ENCODE measurements around the gene SP1. TPM values are rescaled to one million over a fixed set of nuclear protein-coding genes. Genes with fewer than 3 reads are reported as not detected.
"Not testable (repeated sequence)": the region's sequence is repeated elsewhere in the genome, so short reads cannot be mapped to it uniquely, and the experiment has no call there.

SP1 gene
- total RNA-seq, 1 experiment from 2014 or later: 87.2 TPM

GRCh38 chr12:53441040-53441833 lies 61.3 kb downstream of the SP1 start, which contains the start of gene PRR13 (continued):
- TF ChIP-seq ZNF423 (CRISPR knock-in tag; IDR thresholded peaks at IDR 0.05) (no peak), NFYB (CRISPR knock-in tag; conservative IDR thresholded peaks at IDR 0.05; ENCODE audit: low read depth) (peak; percentile 79), USF1 (CRISPR knock-in tag; IDR thresholded peaks at IDR 0.05) (peak; percentile 52; the same call in 1 of the 2 replicates), MAX (CRISPR knock-in tag; IDR thresholded peaks at IDR 0.05) (peak; percentile 53; the same call in 1 of the 2 replicates), FOXP1 (CRISPR knock-in tag; IDR thresholded peaks at IDR 0.05; ENCODE audit: borderline replicate concordance) (no peak)

GRCh38 chr12:53443955-53444354 lies 64.0 kb downstream of the SP1 start:
- H3K4me3 Mint-ChIP-seq: peak overlapping the region; percentile 94
- ChIA-PET CTCF (interaction anchor here (1.4 kb wide), 1 partner anchor 122 kb away, joined by 4 read pairs; the partner anchor contains the start of gene AAAS), POLR2A (no interaction called here)
- no peaks in the 10 kb centered on the region for H3K9me3 Mint-ChIP-seq
- DNase-seq (ENCODE audit: low spot score) (no peak), ATAC-seq (no peak)
- peak overlapping the region; percentile 55 for H3K27ac Mint-ChIP-seq
- TF ChIP-seq ZBTB43 (CRISPR knock-in tag; IDR thresholded peaks at IDR 0.05): no peak
- no peak for TF ChIP-seq IRF1 (CRISPR knock-in tag; IDR thresholded peaks at IDR 0.05)
- no peak for TF ChIP-seq RORB (CRISPR knock-in tag; IDR thresholded peaks at IDR 0.05)
- H3K36me3 Mint-ChIP-seq: peaks cover 40% of the 10 kb centered on the region
- H3K27me3 Mint-ChIP-seq (ENCODE audit: low read depth): no peaks in the 10 kb centered on the region
- peaks cover 32% of the 10 kb centered on the region for H3K4me1 Mint-ChIP-seq

GRCh38 chr12:53444593-53445325 lies 64.8 kb downstream of the SP1 start:
- not testable (repeated sequence) for ATAC-seq; H3K27ac Mint-ChIP-seq; H3K9me3 Mint-ChIP-seq; DNase-seq (ENCODE audit: low spot score); H3K27me3 Mint-ChIP-seq (ENCODE audit: low read depth)
- Mint-ChIP-seq H3K4me1 (peaks cover 32% of the 10 kb centered on the region), H3K4me3 (peak overlapping the region; percentile 18; the same call in 1 of the 2 replicates), H3K36me3 (peaks cover 40% of the 10 kb centered on the region)
- POLR2A ChIA-PET: interaction anchor here (0.5 kb wide), 1 partner anchor 43 kb away, joined by 4 read pairs; no protein-coding TSS in a partner anchor
- CTCF ChIA-PET: interaction anchor here (1.0 to 1.4 kb wide), 2 partner anchors 92 to 123 kb away, joined by 3 to 4 read pairs; partner anchors contain the start of gene AAAS

- ATAC-seq (no peak), DNase-seq (ENCODE audit: low spot score) (no peak)
- no peaks in the 10 kb centered on the region for H3K9me3 Mint-ChIP-seq
- ChIA-PET CTCF (interaction anchor here (0.6 to 2.9 kb wide), 10 partner anchors 24 to 722 kb away, joined by 3 to 18 read pairs (median 4); partner anchors contain the start of genes AAAS and PFDN5), POLR2A (interaction anchor here (0.6 to 1.1 kb wide), 4 partner anchors 10 to 191 kb away, joined by 3 to 4 read pairs (median 3); no protein-coding TSS in a partner anchor)
- H3K27me3 Mint-ChIP-seq (ENCODE audit: low read depth): no peaks in the 10 kb centered on the region
- peaks cover 23% of the 10 kb centered on the region for H3K4me1 Mint-ChIP-seq
- H3K27ac Mint-ChIP-seq: no peak overlapping the region
- peaks cover 50% of the 10 kb centered on the region for H3K36me3 Mint-ChIP-seq
- no peak overlapping the region for H3K4me3 Mint-ChIP-seq
- TF ChIP-seq AFF4 (CRISPR knock-in tag; IDR thresholded peaks at IDR 0.05; ENCODE audit: borderline replicate concordance) (no peak), ZNF532 (CRISPR knock-in tag; IDR thresholded peaks at IDR 0.05; ENCODE audit: borderline replicate concordance) (no peak), GABPB1 (CRISPR knock-in tag; IDR thresholded peaks at IDR 0.05) (no peak), NFYB (CRISPR knock-in tag; conservative IDR thresholded peaks at IDR 0.05; ENCODE audit: low read depth) (no peak), MAX (CRISPR knock-in tag; IDR thresholded peaks at IDR 0.05) (no peak), ZBTB21 (CRISPR knock-in tag; IDR thresholded peaks at IDR 0.05; ENCODE audit: borderline replicate concordance) (no peak), ZNF263 (CRISPR knock-in tag; IDR thresholded peaks at IDR 0.05; ENCODE audit: low read depth) (no peak)
Measured at GRCh38 chr12:53450936-53451335, 71.0 kb downstream of the SP1 start.
